H1 (cell line): ENCODE results near the gene CLTCL1. TPM values are rescaled to one million over a fixed set of nuclear protein-coding genes. Genes with fewer than 3 reads are reported as not detected.

Experiments
- CTCF ChIA-PET: fragments of 300-600 bp; sonication (Branson Sonifier 250); formaldehyde crosslinking; loops from one replicate; lab custom pipeline; 2021; ENCODE audit not compliant: partially characterized antibody; lab: Charles Lee
- POLR2A ChIA-PET: fragments of 300-600 bp; sonication (Branson Sonifier 250); formaldehyde crosslinking; loops from one replicate; lab custom pipeline; 2021; ENCODE audit warnings: inconsistent platforms; ENCODE audit not compliant: partially characterized antibody; lab: Charles Lee
- DNase-seq, 2 experiments: peaks; one replicate each; pipeline versions ENCODE4 v3.0.0 to v3.0.0-alpha.2; 2010 to 2022; ENCODE audit warnings: low spot score in 2 of 2, low read depth in 1 of 2, mixed read lengths in 1 of 2
- FAIRE-seq: peaks from 2 replicates; lab custom pipeline; 2011; peaks lifted over from hg19 to GRCh38; lab: Jason Lieb, UNC
- H2AFZ ChIP-seq: 2 replicates; pipeline ENCODE4 v1.8.1; 2012; ENCODE audit warnings: low read length, inconsistent platforms
- H2AK5ac ChIP-seq: 2 replicates; pipeline ENCODE4 v1.6.1; 2013; ENCODE audit warnings: low read depth, low read length
- H2BK120ac ChIP-seq: replicated peaks from 2 replicates; pipeline ENCODE3; 2013; ENCODE audit warnings: low read depth, low read length, inconsistent platforms
- H2BK12ac ChIP-seq: 2 replicates; pipeline ENCODE4 v1.6.1; 2013; ENCODE audit warnings: low read depth, low read length
- H2BK15ac ChIP-seq: 2 replicates; pipeline ENCODE4 v1.6.1; 2013; ENCODE audit warnings: low read length
- H2BK20ac ChIP-seq: 2 replicates; pipeline ENCODE4 v1.6.1; 2013; ENCODE audit warnings: low read length
- H2BK5ac ChIP-seq: 2 replicates; pipeline ENCODE4 v1.6.1; 2013; ENCODE audit warnings: low read depth, low read length
- H3K14ac ChIP-seq: 2 replicates; pipeline ENCODE4 v1.6.1; 2013; ENCODE audit warnings: inconsistent platforms; ENCODE audit not compliant: insufficient read length
- H3K18ac ChIP-seq: 2 replicates; pipeline ENCODE4 v1.6.1; 2013; ENCODE audit warnings: low read length; ENCODE audit errors: extremely low read depth
- H3K23ac ChIP-seq: 2 replicates; pipeline ENCODE4 v1.6.1; 2013; ENCODE audit warnings: inconsistent platforms; ENCODE audit not compliant: insufficient read length
- H3K23me2 ChIP-seq: 2 replicates; pipeline ENCODE4 v1.6.1; 2013; ENCODE audit warnings: low read depth, low read length
- H3K27ac ChIP-seq: 2 replicates; pipeline ENCODE4 v1.6.1; 2011; ENCODE audit warnings: low read depth, low read length, inconsistent platforms
- H3K27me3 ChIP-seq, 4 experiments: replicated peaks in 1 of 4; 1 replicate in 1 of 4; 2 replicates in 3 of 4; pipeline versions ENCODE4 v1.6.1 to v1.8.1; 2011 to 2013; ENCODE audit warnings: low read length in 3 of 4, mild to moderate bottlenecking in 3 of 4, inconsistent platforms in 2 of 4, mixed read lengths in 2 of 4, moderate library complexity in 1 of 4; ENCODE audit not compliant: control insufficient read depth in 3 of 4, insufficient read depth in 3 of 4; ENCODE audit errors: extremely low read depth in 1 of 4
- H3K36me3 ChIP-seq, 4 experiments: 2 replicates each; pipeline versions ENCODE4 v1.6.1 to v1.8.1; 2011 to 2013; ENCODE audit warnings: mild to moderate bottlenecking in 4 of 4, low read length in 3 of 4, moderate library complexity in 2 of 4, control low read depth in 1 of 4, inconsistent platforms in 1 of 4; ENCODE audit not compliant: insufficient read depth in 4 of 4, control insufficient read depth in 2 of 4
- H3K4ac ChIP-seq: replicated peaks from 2 replicates; pipeline ENCODE3; 2013; ENCODE audit warnings: low read length, low read depth, mixed read lengths, inconsistent platforms; ENCODE audit not compliant: insufficient read length
- H3K4me1 ChIP-seq, 4 experiments: replicated peaks in 1 of 4; 1 replicate in 1 of 4; 2 replicates in 3 of 4; pipeline versions ENCODE4 v1.6.1 to v1.8.1; 2011 to 2013; ENCODE audit warnings: low read length in 3 of 4, inconsistent platforms in 2 of 4, mixed read lengths in 1 of 4; ENCODE audit not compliant: insufficient read depth in 4 of 4, control insufficient read depth in 3 of 4
- H3K4me2 ChIP-seq, 2 experiments: 2 replicates each; pipeline versions ENCODE4 v1.6.1 to v1.8.1; 2011 to 2013; ENCODE audit warnings: low read depth in 2 of 2, low read length in 2 of 2, control low read depth in 1 of 2, inconsistent platforms in 1 of 2, mild to moderate bottlenecking in 1 of 2; ENCODE audit not compliant: insufficient read depth in 1 of 2
- H3K4me3 ChIP-seq, 4 experiments: fragments of 200-600, 300-600 bp in 1 of 4; sonication (generic), shearing (Covaris generic), sonication (Bioruptor Twin) in 1 of 4; 2 replicates each; pipeline versions ENCODE4 v1.5.1 to v1.8.1; 2011 to 2016; ENCODE audit warnings: low read length in 4 of 4, low read depth in 3 of 4, control low read depth in 2 of 4, inconsistent platforms in 2 of 4, mild to moderate bottlenecking in 2 of 4, mixed read lengths in 1 of 4, moderate library complexity in 1 of 4; ENCODE audit not compliant: insufficient read depth in 2 of 4; ENCODE audit errors: extremely low read depth in 1 of 4
- H3K56ac ChIP-seq: replicated peaks from 2 replicates; pipeline ENCODE3; 2013; ENCODE audit warnings: low read depth, mild to moderate bottlenecking, mixed read lengths, low read length, inconsistent platforms; ENCODE audit not compliant: insufficient read length
- H3K79me1 ChIP-seq: 2 replicates; pipeline ENCODE4 v1.6.1; 2013; ENCODE audit warnings: low read depth, low read length, control low read depth
- H3K79me2 ChIP-seq, 2 experiments: 2 replicates each; pipeline versions ENCODE4 v1.6.1 to v1.8.1; 2012 to 2013; ENCODE audit warnings: low read length in 2 of 2, mild to moderate bottlenecking in 2 of 2, inconsistent platforms in 1 of 2; ENCODE audit not compliant: insufficient read depth in 2 of 2, control insufficient read depth in 1 of 2
- H3K9ac ChIP-seq, 4 experiments: replicated peaks in 1 of 4; 1 replicate in 1 of 4; 2 replicates in 3 of 4; pipeline versions ENCODE4 v1.6.1 to v1.8.1; 2011 to 2013; ENCODE audit warnings: low read depth in 3 of 4, low read length in 3 of 4, control low read depth in 2 of 4, mild to moderate bottlenecking in 2 of 4, moderate library complexity in 2 of 4, inconsistent platforms in 1 of 4; ENCODE audit errors: extremely low read depth in 1 of 4
- H3K9me3 ChIP-seq, 2 experiments: 2 replicates each; pipeline versions ENCODE4 v1.6.1 to v1.8.1; 2012 to 2013; ENCODE audit warnings: mild to moderate bottlenecking in 2 of 2, moderate library complexity in 2 of 2, control low read depth in 1 of 2, inconsistent platforms in 1 of 2, low read depth in 1 of 2, low read length in 1 of 2, mixed read lengths in 1 of 2; ENCODE audit not compliant: insufficient read depth in 2 of 2
- H4K20me1 ChIP-seq, 2 experiments: replicated peaks in 1 of 2; 2 replicates each; pipeline versions ENCODE3 to v1.8.1; 2011 to 2013; ENCODE audit warnings: inconsistent platforms in 2 of 2, low read length in 2 of 2, mild to moderate bottlenecking in 1 of 2; ENCODE audit not compliant: insufficient read depth in 2 of 2, control insufficient read depth in 1 of 2
- H4K5ac ChIP-seq: 2 replicates; pipeline ENCODE4 v1.6.1; 2013; ENCODE audit warnings: low read length, low read depth, mixed read lengths, inconsistent platforms; ENCODE audit not compliant: insufficient read length
- H4K8ac ChIP-seq: 2 replicates; pipeline ENCODE4 v1.8.0; 2013; ENCODE audit warnings: mild to moderate bottlenecking, moderate library complexity, low read length, inconsistent platforms; ENCODE audit not compliant: insufficient read depth; ENCODE audit errors: extremely low read depth
- H4K91ac ChIP-seq: replicated peaks from 2 replicates; pipeline ENCODE3; 2013; ENCODE audit warnings: low read length, mixed read lengths, inconsistent platforms; ENCODE audit not compliant: insufficient read length
- CHD2 ChIP-seq: IDR thresholded peaks from 2 replicates; pipeline ENCODE4 v1.6.1; 2012; ENCODE audit warnings: low read length, improper control_type of control experiment
- GTF2F1 ChIP-seq: IDR thresholded peaks from 2 replicates; pipeline ENCODE4 v1.6.1; 2012; ENCODE audit warnings: low read depth, low read length, improper control_type of control experiment, borderline replicate concordance
- JUN ChIP-seq: IDR thresholded peaks from 2 replicates; pipeline ENCODE4 v1.6.1; 2011; ENCODE audit warnings: low read depth, mild to moderate bottlenecking, improper control_type of control experiment, low read length
- KDM5A ChIP-seq: fragments of 200-600 bp; IDR thresholded peaks from 2 replicates; pipeline ENCODE4 v1.7.1; 2012; ENCODE audit warnings: mild to moderate bottlenecking, low read length, inconsistent platforms, mixed read lengths
- MAFK ChIP-seq: IDR thresholded peaks from 2 replicates; pipeline ENCODE4 v1.6.1; 2012; ENCODE audit warnings: low read depth, mild to moderate bottlenecking, improper control_type of control experiment, low read length
- NANOG ChIP-seq: IDR thresholded peaks from 2 replicates; pipeline ENCODE4 v1.6.1; 2011; ENCODE audit warnings: low read length, low read depth, mild to moderate bottlenecking, inconsistent platforms; ENCODE audit not compliant: insufficient read depth, poor library complexity, severe bottlenecking
- PHF8 ChIP-seq: fragments of 200-600 bp; sonication (generic); conservative IDR thresholded peaks from 2 replicates; pipeline ENCODE4 v1.7.1; 2012; ENCODE audit warnings: low read depth, mild to moderate bottlenecking, inconsistent platforms, low read length, moderate library complexity
- POLR2A ChIP-seq, 2 experiments: IDR thresholded peaks; 1 replicate in 1 of 2; 2 replicates in 1 of 2; pipeline ENCODE4 v1.6.1; 2011; ENCODE audit warnings: low read depth in 2 of 2, low read length in 2 of 2, mild to moderate bottlenecking in 2 of 2; ENCODE audit errors: control extremely low read depth in 1 of 2
- POU5F1 ChIP-seq: IDR thresholded peaks from 2 replicates; pipeline ENCODE4 v1.6.1; 2011; ENCODE audit warnings: low read depth, mild to moderate bottlenecking, low read length, moderate library complexity
- SP2 ChIP-seq: IDR thresholded peaks from 2 replicates; pipeline ENCODE4 v1.6.1; 2012; ENCODE audit warnings: mild to moderate bottlenecking, low read length, inconsistent platforms
- WGBS, 2 experiments: shearing (Covaris generic) in 1 of 2; methylation state at CpG; one replicate each; pipeline versions ENCODE4 v1.1.6 to v1.1.7; 2013 to 2015; ENCODE audit warnings: low lambda C conversion rate in 2 of 2, mixed read lengths in 2 of 2, inconsistent platforms in 1 of 2, low coverage in 1 of 2, missing lambda C conversion rate in 1 of 2; ENCODE audit not compliant: insufficient replicate concordance in 2 of 2, insufficient coverage in 1 of 2, insufficient read length in 1 of 2; ENCODE audit errors: extremely low coverage in 1 of 2, missing lambda C conversion rate in 1 of 2; 5-methylcytosine and 5-hydroxymethylcytosine counted together
- polyA plus RNA-seq, 7 experiments: library from polyadenylated mRNA; depleted of rRNA in 3 of 7; stranded (reverse) in 5 of 7; unstranded in 2 of 7; fragments of >200 nt in 5 of 7; fragments of 200-250 nt in 2 of 7; gene quantifications; 1 replicate in 5 of 7; 2 replicates in 1 of 7; 4 replicates in 1 of 7; pipeline versions ENCODE4 v1.2.1 to v1.2.3, GENCODE V29; 2011 to 2013; ENCODE audit warnings: missing spikeins in 2 of 7, mixed read lengths in 2 of 7
- total RNA-seq: library from RNA; stranded (reverse); fragmentation: NEBNext Ultra II Directional; extraction: Animal tissue kit (Norgen Biotek cat#: 25700); gene quantifications from 2 replicates; pipeline ENCODE4 v1.2.1, GENCODE V29; 2021
- TF ChIP-seq, protein P1 (sequence below): IDR thresholded peaks from 2 replicates; pipeline ENCODE4 v1.6.1; 2012; ENCODE audit warnings: inconsistent platforms

The CLTCL1 gene
- total and polyA plus RNA-seq, 2 of the 8 experiments (the other 6 are each of a cell fraction or from before 2014, with no cell fraction given) = 12.4 to 17.0 TPM

GRCh38 chr22:19178657-19179496 lies 112.6 kb downstream of the CLTCL1 start, which contains the start of gene SLC25A1:
Gene SLC25A1 (minus strand): TSS chr22:19178736. CDS start chr22:19178673, 63 bp downstream.
- H2BK12ac ChIP-seq = no peak within 1 kb of the TSS
- FAIRE-seq = no peak
- H4K5ac ChIP-seq = peak within 1 kb of the TSS; percentile 67
- H3K4ac ChIP-seq = peak within 1 kb of the TSS; percentile 57
- peak within 1 kb of the TSS; percentile 97 for H3K56ac ChIP-seq
- 1% methylated on average over 41 of the region's 86 CpGs; no CpG with 5 or more reads in 1 of the 2 experiments for WGBS, 2 experiments
- peak within 1 kb of the TSS; percentile 77 for H4K8ac ChIP-seq
- peak within 1 kb of the TSS; percentile 62 to 93 (median 73) for H3K4me3 ChIP-seq
- H3K4me2 ChIP-seq = peak within 1 kb of the TSS; percentile 35 to 96
- H3K23ac ChIP-seq = no peak within 1 kb of the TSS
- peak within 1 kb of the TSS; percentile 10 to 80 (median 60); a peak in 5 of 7 replicates for H3K9ac ChIP-seq
- no peaks in the 10 kb centered on the region for H3K9me3 ChIP-seq
- peaks cover 0 to 9% (median 0%) of the 10 kb centered on the region in 4 experiments; a peak in 1 of 8 replicates for H3K36me3 ChIP-seq
- peak within 1 kb of the TSS; percentile 74; the same call in 1 of the 2 replicates for H3K27ac ChIP-seq
- no peak within 1 kb of the TSS for H3K14ac ChIP-seq
- no peak within 1 kb of the TSS for H2AK5ac ChIP-seq
- H3K4me1 ChIP-seq = peaks cover 0 to 35% (median 23%) of the 10 kb centered on the region in 4 experiments; a peak in 6 of 7 replicates
- H2BK20ac ChIP-seq = no peak within 1 kb of the TSS
- DNase-seq = peak; percentile 53 to 95
- H3K18ac ChIP-seq = peak within 1 kb of the TSS; percentile 83
- 0 out of 2 replicates have a peak, but pooled peaks cover 3% of the 10 kb centered on the region for H3K79me1 ChIP-seq
- H2BK120ac ChIP-seq = no peak within 1 kb of the TSS
- POLR2A ChIA-PET = interaction anchor here (0.9 to 3.1 kb wide), 9 partner anchors 9 to 253 kb away, joined by 3 to 11 read pairs (median 4); partner anchors contain the start of genes CLTCL1, HIRA and MRPL40
- H2BK5ac ChIP-seq = peak within 1 kb of the TSS; percentile 81; the same call in 1 of the 2 replicates
- no peaks in the 10 kb centered on the region for H3K27me3 ChIP-seq
- H3K79me2 ChIP-seq = peaks cover 0 to 8% of the 10 kb centered on the region in 2 experiments; a peak in 1 of 4 replicates
- CTCF ChIA-PET = interaction anchor here (0.7 to 3.3 kb wide), 27 partner anchors 9 to 449 kb away, joined by 3 to 13 read pairs (median 4); partner anchors contain the start of genes CLTCL1 and ESS2
- 0 out of 2 replicates have a peak within 1 kb of the TSS, but pooled peaks have one; percentile 14 for H2AFZ ChIP-seq
- peaks cover 7% of the 10 kb centered on the region; the same call in 1 of the 2 replicates for H3K23me2 ChIP-seq
- no peak within 1 kb of the TSS for H2BK15ac ChIP-seq
- peaks cover 2 to 22% of the 10 kb centered on the region in 2 experiments for H4K20me1 ChIP-seq
- H4K91ac ChIP-seq = peak within 1 kb of the TSS; percentile 83
- TF ChIP-seq PHF8 = peak; percentile 49; the same call in 1 of the 2 replicates
- no peak for TF ChIP-seq CHD2
- TF ChIP-seq MAFK = no peak
- TF ChIP-seq JUN = no peak
- no peak for TF ChIP-seq GTF2F1
- TF ChIP-seq POU5F1 = no peak
- TF ChIP-seq NANOG = no peak
- TF ChIP-seq, protein P1, sequence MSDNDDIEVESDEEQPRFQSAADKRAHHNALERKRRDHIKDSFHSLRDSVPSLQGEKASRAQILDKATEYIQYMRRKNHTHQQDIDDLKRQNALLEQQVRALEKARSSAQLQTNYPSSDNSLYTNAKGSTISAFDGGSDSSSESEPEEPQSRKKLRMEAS = 0 out of 2 replicates have a peak, but pooled peaks have one; percentile 38
- no peak for TF ChIP-seq SP2
- no peak for TF ChIP-seq KDM5A
- no peak; a peak in 1 of 3 replicates for TF ChIP-seq POLR2A (IDR thresholded peaks at IDR 0.05; ENCODE audit: control extremely low read depth in 1 of 2, low read depth in 2 of 2, low read length in 2 of 2)
